OCI-LY1 (cell line): ENCODE measurements around the gene SEL1L3.

ENCODE experiments used
- H2AFZ ChIP-seq: fragments of 200-600 bp; sonication (generic), shearing (Covaris generic); 2 replicates; pipeline ENCODE4 v1.6.0; 2014; ENCODE audit warnings: antibody characterized with exemption, mild to moderate bottlenecking, low read length
- H3F3A ChIP-seq: fragments of 200-600 bp; sonication (generic), shearing (Covaris generic); 2 replicates; pipeline ENCODE4 v1.6.0; 2014; ENCODE audit warnings: mild to moderate bottlenecking, antibody characterized with exemption, low read length, moderate library complexity; ENCODE audit not compliant: insufficient read depth
- H3K27ac ChIP-seq: fragments of 200-600 bp; sonication (generic); 2 replicates; pipeline ENCODE4 v1.5.1; 2014; ENCODE audit warnings: low read length, mixed run types, mild to moderate bottlenecking, low read depth; ENCODE audit not compliant: poor library complexity, severe bottlenecking
- H3K27me3 ChIP-seq: fragments of 200-600 bp; sonication (generic); 2 replicates; pipeline ENCODE4 v1.6.0; 2014; ENCODE audit warnings: antibody characterized with exemption, mild to moderate bottlenecking, low read length, moderate library complexity; ENCODE audit not compliant: insufficient read depth
- H3K36me3 ChIP-seq: fragments of 200-600 bp; sonication (generic); 2 replicates; pipeline ENCODE4 v1.6.1; 2014; ENCODE audit warnings: mild to moderate bottlenecking, antibody characterized with exemption, low read length, moderate library complexity, mixed read lengths; ENCODE audit not compliant: insufficient read depth
- H3K4me1 ChIP-seq: fragments of 200-600 bp; sonication (generic); 2 replicates; pipeline ENCODE4 v1.5.1; 2014; ENCODE audit warnings: mild to moderate bottlenecking, low read length, moderate library complexity; ENCODE audit not compliant: insufficient read depth, severe bottlenecking
- H3K4me2 ChIP-seq: fragments of 200-600 bp; sonication (generic), shearing (Covaris generic); 2 replicates; pipeline ENCODE4 v1.6.1; 2014; ENCODE audit warnings: low read length
- H3K4me3 ChIP-seq: fragments of 200-600 bp; sonication (generic); 2 replicates; pipeline ENCODE4 v1.5.1; 2014; ENCODE audit warnings: low read length, low read depth, mild to moderate bottlenecking, mixed read lengths; ENCODE audit not compliant: poor library complexity, severe bottlenecking
- H3K79me2 ChIP-seq: fragments of 200-600 bp; shearing (Covaris generic); 2 replicates; pipeline ENCODE4 v1.6.1; 2016; ENCODE audit warnings: mixed run types, low read length, mixed read lengths; ENCODE audit not compliant: insufficient read depth
- H3K9ac ChIP-seq: fragments of 200-600 bp; sonication (generic), shearing (Covaris generic); 2 replicates; pipeline ENCODE4 v1.6.1; 2014; ENCODE audit warnings: mild to moderate bottlenecking, low read length, mixed read lengths
- H3K9me2 ChIP-seq: fragments of 200-600 bp; sonication (generic), shearing (Covaris generic); 2 replicates; pipeline ENCODE4 v1.6.1; 2014; ENCODE audit warnings: low read depth, mild to moderate bottlenecking, low read length, mixed read lengths
- H3K9me3 ChIP-seq: fragments of 200-600 bp; shearing (Covaris generic); 2 replicates; pipeline ENCODE4 v1.6.1; 2014; ENCODE audit warnings: low read length, mixed read lengths
- H4K20me1 ChIP-seq: fragments of 200-600 bp; sonication (generic), shearing (Covaris generic); 2 replicates; pipeline ENCODE4 v1.6.0; 2016; ENCODE audit warnings: mild to moderate bottlenecking, low read length; ENCODE audit not compliant: insufficient read depth
- CTCF ChIP-seq: fragments of 200-600 bp; sonication (generic), shearing (Covaris generic); IDR thresholded peaks from 2 replicates; pipeline ENCODE4 v1.5.1; 2017; ENCODE audit warnings: mild to moderate bottlenecking, antibody characterized with exemption, low read length, moderate library complexity, mixed read lengths
- EZH2 ChIP-seq: fragments of 200-600 bp; sonication (generic), shearing (Covaris generic); IDR thresholded peaks from 2 replicates; pipeline ENCODE4 v1.8.0; 2017; ENCODE audit warnings: borderline replicate concordance, mixed run types, mild to moderate bottlenecking, antibody characterized with exemption, low read length, moderate library complexity, mixed read lengths

Gene SEL1L3

DNA sequence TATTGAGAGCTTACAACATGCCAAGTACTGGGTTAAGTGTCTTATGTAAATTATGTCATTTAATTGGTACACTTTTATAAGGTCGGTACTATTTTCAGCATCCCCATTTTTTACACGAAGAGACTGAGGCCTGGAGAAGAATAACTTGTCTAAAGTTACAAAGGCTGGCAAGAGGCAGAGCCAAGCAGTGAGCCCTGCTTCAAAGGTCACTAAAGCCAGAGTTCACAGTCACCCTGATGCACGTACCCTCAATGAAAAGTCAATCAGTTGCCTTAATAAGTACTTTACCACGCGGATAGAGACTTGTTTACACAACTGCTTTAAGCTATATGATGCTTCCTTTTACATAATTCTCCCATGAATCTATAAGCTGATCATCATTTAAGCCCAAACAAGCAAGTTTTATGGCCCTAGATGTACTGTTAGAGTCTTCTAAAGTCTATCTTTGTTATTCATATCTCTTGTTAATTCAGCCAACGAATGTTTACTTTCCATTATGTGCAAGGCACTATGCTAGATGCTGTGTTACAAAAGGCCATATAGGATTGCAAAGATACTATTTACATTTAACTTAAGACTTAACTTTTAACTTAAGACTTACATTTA, 57.4 kb downstream of the SEL1L3 start:
- Histone ChIP-seq H3K4me3 (no peak overlapping the region), H4K20me1 (no peaks in the 10 kb centered on the region), H3K27me3 (no peaks in the 10 kb centered on the region), H3K4me2 (no peak overlapping the region), H3K79me2 (no peaks in the 10 kb centered on the region), H3F3A (no peaks in the 10 kb centered on the region), H3K27ac (no peak overlapping the region), H3K9ac (no peak overlapping the region), H3K9me3 (no peaks in the 10 kb centered on the region), H3K4me1 (no peaks in the 10 kb centered on the region), H2AFZ (no peak overlapping the region), H3K36me3 (peaks cover 85% of the 10 kb centered on the region), H3K9me2 (no peaks in the 10 kb centered on the region)
- TF ChIP-seq CTCF (no peak), EZH2 (no peak)

DNA sequence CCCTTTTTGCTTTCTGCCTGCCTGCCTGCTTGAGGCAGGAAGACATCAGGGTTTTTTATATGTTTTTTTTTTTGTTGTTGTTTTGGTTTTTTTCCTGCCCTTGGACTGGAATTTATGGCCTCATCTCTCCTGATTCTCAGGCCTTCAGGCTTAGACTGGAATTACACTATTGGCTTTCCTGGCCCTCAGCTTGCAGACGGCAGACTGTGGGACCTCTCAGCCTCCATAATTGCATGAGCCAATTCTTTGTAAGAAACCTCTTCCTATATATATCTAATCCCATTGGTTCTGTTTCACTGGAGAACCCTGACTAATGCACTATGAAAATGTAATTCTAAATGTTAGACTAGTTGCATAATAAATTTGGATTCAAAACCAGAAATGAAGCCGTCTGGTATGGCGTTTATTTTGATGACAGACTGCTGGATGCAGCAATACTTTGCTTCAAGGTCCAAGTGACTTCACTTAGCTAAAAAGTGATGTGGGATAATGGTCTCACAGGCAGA, 59.0 kb downstream of the SEL1L3 start:
- no peaks in the 10 kb centered on the region for H3K9me3 ChIP-seq
- H3F3A ChIP-seq = no peaks in the 10 kb centered on the region
- H3K9ac ChIP-seq = no peak overlapping the region
- no peaks in the 10 kb centered on the region for H3K9me2 ChIP-seq
- H3K36me3 ChIP-seq = peaks cover 93% of the 10 kb centered on the region
- H3K4me2 ChIP-seq = no peak overlapping the region
- no peak overlapping the region for H3K4me3 ChIP-seq
- no peaks in the 10 kb centered on the region for H3K4me1 ChIP-seq
- no peaks in the 10 kb centered on the region for H4K20me1 ChIP-seq
- H3K27ac ChIP-seq = no peak overlapping the region
- no peaks in the 10 kb centered on the region for H3K27me3 ChIP-seq
- no peak for TF ChIP-seq EZH2
- no peak for TF ChIP-seq CTCF
- no peak overlapping the region for H2AFZ ChIP-seq
- H3K79me2 ChIP-seq = no peaks in the 10 kb centered on the region

- no peaks in the 10 kb centered on the region for H3K79me2 ChIP-seq
- no peaks in the 10 kb centered on the region for H3F3A ChIP-seq
- H4K20me1 ChIP-seq = no peaks in the 10 kb centered on the region
- TF ChIP-seq CTCF (no peak), EZH2 (no peak)
- peaks cover 90% of the 10 kb centered on the region for H3K36me3 ChIP-seq
- H3K9me3 ChIP-seq = no peaks in the 10 kb centered on the region
- no peak overlapping the region for H3K9ac ChIP-seq
- no peak overlapping the region for H3K27ac ChIP-seq
- no peak overlapping the region for H3K4me3 ChIP-seq
- no peak overlapping the region for H2AFZ ChIP-seq
- H3K9me2 ChIP-seq = no peaks in the 10 kb centered on the region
- no peaks in the 10 kb centered on the region for H3K27me3 ChIP-seq
- H3K4me1 ChIP-seq = no peaks in the 10 kb centered on the region
- no peak overlapping the region for H3K4me2 ChIP-seq
Measured at GRCh38 chr4:25801594-25801993, 61.2 kb downstream of the SEL1L3 start.
